HG02588 (cell line): ENCODE results near the gene SAMD4B.
A peak's percentile ranks its signal among the peaks of the same experiment; 100 is the strongest.

Source experiments
- ATAC-seq: cut with Tn5 transposase; IDR thresholded peaks from one replicate; pipeline ENCODE4 v1.9.1; 2021; ENCODE audit warnings: mild to moderate bottlenecking, moderate library complexity; ENCODE audit not compliant: unreplicated experiment

Gene SAMD4B

DNA sequence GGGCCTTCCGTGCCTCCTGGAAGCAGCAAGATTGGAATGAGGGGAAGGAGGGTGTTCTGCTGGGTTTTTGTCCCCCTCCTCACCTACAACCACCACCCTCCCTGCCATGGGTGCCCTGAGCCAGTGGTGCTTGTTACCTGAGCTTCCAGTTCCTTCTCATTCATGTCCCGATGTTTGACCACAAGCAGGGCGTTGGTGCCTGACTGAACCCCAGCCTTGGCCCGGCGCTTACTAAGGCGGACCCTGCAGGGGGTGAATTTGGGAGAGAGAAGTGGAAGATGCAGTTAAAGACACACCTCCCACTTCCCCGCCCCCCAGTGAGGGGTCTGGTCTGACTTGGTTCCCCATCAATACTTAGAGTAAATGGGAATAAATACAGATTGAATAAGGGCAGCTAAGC, 44.3 kb downstream of the SAMD4B start:
- ATAC-seq, result no peak

DNA sequence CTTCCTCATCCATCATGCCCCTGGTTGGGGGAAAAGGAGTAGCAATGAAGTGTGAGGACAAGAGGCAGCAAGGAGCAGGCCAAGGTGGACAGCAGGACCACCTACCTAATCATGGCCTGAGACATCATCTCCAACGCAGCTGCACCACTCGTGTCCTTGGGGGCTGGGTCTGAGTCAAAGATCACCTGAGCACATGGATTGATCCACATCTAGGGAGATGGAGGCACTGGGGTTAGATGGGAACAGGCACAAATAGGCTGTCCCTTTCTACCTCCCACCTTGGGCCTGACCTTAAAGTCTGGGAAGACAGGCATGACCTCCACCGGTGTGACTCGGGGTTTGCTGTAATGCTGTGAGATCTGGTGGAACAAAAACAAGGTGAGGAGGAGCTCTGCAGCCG, 46.4 kb downstream of the SAMD4B start:
- no peak for ATAC-seq

DNA sequence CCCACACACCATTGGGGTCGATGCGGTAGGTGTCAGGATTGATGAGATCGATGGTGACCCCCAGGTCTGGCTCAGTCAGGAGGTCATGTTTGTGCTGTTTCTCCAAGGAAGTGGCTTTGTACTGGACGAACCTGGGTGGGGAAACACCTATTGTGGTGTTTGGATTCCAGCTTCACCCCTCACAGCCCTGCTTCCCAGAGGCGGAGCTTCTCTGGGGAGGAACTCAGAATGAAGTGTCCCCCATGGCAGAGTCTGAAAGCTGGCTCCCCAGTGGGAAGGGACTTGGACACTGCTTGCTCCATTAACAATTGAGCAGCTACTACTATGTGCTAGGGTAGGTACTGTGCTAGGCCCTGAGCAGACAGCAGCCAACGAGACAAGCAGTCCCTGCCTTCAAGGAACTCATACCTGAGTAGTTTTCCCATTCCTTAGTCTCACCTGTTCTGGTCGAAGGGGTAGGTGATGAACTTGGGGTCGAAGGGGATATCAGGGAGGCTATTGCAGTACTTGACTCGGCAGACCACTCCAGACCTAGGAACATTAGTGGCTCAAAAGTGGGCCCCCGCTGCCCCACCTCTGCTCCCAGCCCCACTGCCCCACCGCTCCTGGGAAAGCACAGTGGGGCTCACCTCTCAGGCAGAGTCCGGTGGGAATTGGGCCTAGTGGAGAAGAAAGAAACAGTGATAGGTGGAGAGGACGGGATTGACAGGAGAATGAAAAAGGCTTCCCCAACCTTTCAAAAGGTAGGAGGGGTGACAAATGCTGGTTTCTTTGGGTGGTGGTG, 47.6 kb downstream of the SAMD4B start:
- ATAC-seq, result no peak

DNA sequence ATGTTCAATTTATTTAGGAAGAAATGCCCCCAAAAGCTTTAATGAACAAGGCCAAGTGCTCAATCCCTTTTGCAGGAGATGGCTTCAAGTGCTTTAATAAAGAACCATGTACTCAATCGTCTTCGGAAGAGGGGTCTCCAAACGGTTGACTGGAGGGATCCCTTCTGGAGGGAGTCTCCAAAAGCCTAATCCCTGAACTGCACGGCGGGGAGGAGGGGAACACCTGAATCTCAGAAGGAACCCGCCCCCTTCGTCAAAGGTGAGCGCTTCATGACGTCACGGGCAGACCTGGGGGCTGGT, 48.2 kb downstream of the SAMD4B start:
- ATAC-seq, result no peak

- peak; percentile 84 for ATAC-seq
These were observed 48.7 kb downstream of the SAMD4B start, which contains the start of the genes MED29 and PAF1 for GRCh38 chr19:39390751-39391437. MED29 (plus strand) TSS chr19:39391378; CDS start chr19:39391423, 45 bp downstream. PAF1 (minus strand) TSS chr19:39391106; CDS start chr19:39390864, 242 bp downstream.

DNA sequence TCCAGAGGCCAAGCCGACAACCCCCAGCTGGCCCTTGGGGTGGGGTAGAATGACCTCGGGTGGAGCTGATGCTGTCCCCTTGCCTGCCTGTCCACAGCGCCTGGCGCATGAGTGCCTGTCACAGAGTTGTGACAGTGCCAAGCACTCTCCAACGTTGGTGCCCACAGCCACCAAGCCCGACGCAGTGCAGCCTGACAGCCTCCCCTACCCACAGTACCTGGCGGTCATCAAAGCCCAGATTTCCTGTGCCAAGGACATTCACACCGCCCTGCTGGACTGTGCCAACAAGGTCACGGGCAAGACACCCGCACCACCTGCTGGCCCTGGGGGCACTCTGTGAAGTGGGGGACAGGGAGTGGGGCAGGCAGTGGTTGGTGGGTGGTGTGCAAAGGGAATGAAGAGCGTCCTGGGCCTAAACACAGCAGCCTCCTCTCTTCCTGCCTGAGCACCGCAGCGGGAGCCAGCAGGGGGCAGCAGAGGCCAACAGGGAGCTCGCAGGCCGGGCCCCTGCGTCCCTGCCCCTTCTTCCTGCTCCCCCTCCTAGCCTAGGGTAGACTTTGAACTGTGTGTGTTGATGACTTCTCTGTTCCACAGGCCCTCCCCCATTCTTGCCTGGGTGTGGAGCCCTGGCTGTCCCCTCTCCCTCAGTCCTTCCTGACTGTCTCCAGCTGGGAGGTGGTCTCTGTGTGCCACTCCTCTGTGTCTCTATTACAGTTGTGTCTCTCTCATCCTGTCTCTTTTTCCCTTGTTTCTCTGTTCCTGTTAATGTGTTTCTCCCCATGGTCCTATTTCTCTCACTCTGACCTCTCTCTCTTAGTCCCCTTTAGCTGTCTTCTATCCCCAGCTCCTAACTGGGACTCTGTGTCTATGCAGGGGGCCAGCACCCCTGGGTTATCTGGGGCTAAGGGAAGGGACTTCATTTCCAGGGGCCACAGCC, 55.4 kb downstream of the SAMD4B start:
- ATAC-seq, result peak; percentile 29

DNA sequence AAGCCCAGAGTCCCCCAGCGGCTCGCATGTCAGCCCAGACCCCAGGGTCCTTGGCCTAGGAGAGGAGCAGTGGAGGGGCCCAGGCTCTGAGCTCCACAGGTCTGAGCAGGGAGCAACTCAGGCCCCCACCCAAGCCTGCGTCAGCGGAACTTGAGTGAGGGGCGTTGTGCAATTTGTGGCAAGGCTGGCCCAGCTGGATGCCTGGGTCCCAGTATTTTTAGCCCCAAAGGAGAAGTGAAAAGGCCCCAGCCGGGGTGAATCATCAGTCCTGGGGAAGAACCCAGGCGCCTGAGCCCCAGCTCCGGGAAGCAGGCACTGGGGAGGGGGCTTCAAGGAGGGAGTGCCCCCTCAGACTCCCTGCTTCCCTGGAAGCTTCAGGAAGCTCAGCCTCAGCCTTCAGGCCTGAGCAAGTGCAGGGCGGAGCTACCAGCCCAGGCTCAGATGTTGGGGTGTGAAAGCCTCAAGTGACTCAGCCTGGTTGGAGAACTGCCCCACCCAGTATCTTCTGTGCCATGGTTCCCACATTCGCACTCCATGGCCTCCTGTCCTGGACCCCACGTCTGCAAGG, 56.2 kb downstream of the SAMD4B start:
- ATAC-seq, result no peak

- ATAC-seq, result no peak
These were observed 57.4 kb downstream of the SAMD4B start for GRCh38 chr19:39399668-39400050.

DNA sequence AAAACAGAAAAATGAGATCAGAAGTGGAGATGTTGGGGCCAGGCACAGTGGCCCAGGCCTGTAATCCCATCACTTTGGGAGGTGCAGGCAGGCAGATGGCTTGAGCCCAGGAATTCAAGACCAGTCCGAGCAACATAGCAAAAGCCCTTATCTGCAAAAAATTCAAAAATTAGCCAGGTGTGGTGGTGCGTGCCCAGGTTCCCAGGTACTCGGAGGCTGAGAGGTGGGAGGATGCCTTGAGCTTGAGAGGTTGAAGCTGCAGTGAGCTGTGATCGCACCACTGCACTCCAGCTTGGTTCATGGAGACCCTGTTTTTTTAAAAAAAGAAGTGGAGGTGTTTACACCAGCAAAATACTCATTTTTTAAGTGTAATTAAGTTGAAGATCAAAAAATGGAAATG, 57.8 kb downstream of the SAMD4B start:
- ATAC-seq, result no peak

DNA sequence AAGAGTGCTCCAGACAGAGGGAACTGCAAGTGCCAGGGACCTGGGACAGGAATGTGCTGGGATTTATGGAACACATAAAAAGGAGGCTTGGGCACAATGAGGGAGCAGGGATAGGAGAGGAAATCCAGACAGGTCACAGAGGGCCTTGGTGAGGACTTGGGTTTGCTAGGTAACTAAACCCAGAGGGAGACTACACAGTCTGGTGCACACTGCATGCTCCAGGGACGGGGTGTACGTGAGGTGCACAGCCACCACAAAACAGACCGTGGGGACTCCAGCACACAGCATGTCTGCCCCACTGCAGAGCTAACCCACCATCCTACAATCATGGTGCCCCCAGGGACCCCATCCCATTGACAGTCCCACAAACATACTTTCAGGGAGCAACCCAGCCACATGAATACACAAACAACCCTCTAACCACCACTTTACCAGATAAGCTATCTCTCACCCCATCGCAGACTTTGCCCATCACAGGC, 58.9 kb downstream of the SAMD4B start:
- ATAC-seq, result no peak

- ATAC-seq, result no peak
These were observed 59.5 kb downstream of the SAMD4B start for GRCh38 chr19:39401549-39402345.

- peak; percentile 32 for ATAC-seq
These were observed 60.4 kb downstream of the SAMD4B start for GRCh38 chr19:39402346-39403300.

DNA sequence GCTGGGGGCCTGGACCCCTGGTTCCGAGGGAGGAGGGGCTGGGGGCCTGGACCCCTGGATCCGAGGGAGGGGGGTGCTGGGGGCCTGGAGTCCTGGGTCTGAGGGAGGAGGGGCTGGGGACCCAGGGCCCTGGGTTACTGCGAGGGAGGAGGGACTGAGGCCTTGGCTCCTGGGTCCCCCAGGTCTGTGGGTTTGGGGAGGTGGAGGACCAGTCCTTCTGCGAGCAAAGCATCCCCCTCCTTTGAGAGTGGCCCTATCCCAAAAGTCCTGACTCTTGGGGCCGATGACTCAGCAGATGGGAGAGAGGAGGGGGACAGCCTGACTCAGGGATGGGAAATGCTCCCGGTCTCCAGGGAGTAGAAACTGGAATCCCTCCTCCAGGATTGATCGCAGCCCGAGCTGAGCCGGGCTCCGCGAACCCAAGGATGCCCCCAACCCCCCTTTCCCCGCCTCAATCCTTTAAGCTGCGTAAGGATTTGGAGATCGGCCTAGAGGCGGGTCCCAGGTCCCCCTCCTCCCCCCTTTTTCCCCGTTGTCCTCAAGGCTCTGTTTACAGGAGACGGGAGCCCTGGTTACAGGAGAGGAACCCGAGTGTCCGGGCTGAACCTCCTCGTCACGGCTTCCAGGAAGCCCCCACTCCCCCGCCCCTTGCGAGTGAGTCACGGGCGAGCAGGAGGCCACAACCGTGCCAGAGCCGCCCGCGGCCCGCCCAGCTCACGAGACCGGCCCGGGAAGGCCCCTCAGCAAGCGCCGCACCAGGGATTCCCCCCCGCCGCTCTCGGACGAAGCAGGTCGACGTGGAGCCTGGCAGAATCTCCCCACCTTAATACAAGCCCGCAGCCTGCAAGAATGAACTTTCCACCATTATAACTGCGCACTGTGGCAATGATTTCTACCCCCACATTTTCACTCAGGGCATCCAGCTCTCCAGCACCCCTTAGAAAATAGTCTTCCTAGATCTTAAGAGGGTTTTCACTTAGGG, 61.4 kb downstream of the SAMD4B start:
- ATAC-seq, result peak; percentile 25

DNA sequence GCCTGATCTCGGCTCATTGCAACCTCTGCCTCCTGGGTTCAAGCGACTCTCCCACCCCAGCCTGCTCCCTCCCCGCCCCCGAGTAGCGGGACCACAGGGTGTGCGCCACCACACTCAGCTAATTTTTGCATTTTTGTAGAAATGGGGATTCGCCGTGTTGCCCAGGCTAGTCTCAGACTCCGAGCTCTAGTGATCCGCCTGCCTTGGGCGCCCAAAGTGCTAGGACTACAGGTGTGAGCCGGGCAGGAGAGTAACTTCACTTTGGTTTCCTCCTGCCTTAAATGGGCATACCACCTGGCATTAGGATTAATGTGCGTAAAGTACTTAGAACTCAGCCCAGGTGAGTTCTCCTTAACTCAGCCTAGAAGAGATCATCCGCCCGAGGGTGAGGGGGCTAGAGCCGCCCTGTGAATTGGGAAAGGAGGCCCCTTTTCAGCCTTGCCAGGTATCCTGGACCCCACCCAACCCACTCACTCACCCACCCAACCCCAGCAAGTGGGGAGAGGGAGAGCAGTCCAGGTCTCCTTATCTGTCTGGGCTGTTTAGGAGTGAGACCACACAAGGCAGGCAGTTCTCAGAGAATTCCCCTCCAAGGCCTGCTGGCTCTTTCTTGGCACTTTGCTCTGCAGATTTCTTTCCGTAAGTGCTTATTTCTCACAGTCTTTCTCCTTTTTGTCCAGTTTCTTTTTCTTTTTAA, 63.2 kb downstream of the SAMD4B start:
- ATAC-seq, result no peak

DNA sequence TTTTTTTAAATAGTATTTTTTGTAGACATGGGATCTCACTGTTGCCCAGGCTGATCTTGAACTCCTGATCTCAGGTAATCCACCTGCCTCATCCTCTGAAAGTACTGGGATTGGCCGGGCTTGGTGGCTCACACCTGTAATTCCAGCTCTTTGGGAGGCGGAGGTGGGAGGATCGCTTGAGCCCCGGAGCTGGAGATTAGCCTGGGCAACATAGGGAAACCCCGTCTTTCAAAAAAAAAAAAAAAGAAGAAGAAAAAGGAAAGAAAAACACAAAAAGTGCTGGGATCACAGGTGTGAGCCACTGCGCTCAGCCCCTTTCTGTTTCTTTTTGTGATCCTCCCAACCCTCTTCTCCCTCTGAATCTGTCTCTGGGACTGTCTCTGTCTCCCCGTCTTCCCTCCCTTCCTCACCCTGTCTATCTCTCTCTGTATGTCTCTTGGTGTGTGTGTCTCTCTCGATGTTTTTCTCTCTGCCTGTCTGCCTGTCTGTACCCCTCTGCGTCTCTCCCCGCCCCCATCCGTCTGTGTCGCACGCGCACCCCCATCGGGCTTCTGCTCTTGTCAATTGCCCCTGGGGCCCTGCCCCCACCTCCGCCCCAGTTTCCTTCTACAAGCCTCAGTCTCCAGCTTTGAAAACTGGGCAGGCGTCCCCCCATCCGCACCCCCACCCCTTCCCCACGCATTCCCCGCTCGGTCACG, 63.9 kb downstream of the SAMD4B start:
- ATAC-seq, result no peak

DNA sequence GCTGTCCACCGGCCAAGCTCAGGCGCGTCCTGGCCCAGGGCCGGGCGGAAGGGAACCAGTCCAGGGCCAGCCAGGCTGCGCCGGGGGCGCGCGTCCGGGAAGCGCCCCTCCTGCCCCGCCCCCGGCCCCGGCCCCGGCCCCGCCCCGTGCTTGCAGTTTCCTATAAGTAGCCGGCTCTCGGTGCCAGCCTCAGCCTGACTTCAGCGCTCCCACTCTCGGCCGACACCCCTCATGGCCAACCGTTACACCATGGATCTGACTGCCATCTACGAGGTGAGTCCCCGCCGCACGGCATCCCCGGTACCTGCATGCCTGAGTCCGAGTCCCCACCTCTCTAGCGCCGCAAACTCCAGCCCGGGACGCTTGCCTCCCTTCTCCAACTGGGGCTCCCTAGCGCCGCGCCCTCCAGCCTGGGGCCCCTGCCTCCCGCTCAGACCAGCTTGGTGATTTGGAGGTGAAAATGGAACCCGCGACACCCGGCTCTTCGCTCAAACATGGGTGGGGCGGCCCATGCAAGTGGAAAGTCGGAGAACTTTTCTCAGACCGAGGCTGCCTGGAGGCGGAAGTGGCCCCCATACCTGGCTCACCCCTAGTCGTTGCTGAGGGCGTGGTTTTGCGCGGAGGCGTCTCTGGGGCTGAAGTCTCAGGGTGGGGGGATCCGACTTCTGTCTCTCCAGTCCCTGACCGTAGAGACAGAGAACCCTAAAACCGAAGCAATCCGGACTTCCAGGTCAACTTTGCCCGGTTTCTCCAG, 64.6 kb downstream of the SAMD4B start, which contains the start of gene ZFP36:
Gene ZFP36 (plus strand): TSS at position 192 of the 754 bp plus-strand sequence. CDS start 58 bp downstream, at position 250.
- ATAC-seq, result no peak
